SH-SY5Y (cell line): ENCODE data around the gene SIX2.

Source experiments
- GATA2 ChIP-seq: IDR thresholded peaks from 2 replicates; pipeline ENCODE4 v1.6.1; 2011; ENCODE audit warnings: mild to moderate bottlenecking, low read depth, low read length
- GATA3 ChIP-seq: IDR thresholded peaks from 2 replicates; pipeline ENCODE4 v1.6.1; 2011; ENCODE audit warnings: low read depth, mild to moderate bottlenecking, low read length, moderate library complexity

Gene SIX2

GRCh38 chr2:45009928-45010701 is 863 bp upstream of the SIX2 start:
- TF ChIP-seq GATA2 (no peak), GATA3 (no peak)

GRCh38 chr2:45008296-45009129 is 739 bp downstream of the SIX2 start:
- TF ChIP-seq GATA2, result no peak
- TF ChIP-seq GATA3, result no peak

GRCh38 chr2:45007961-45008295 is 1.3 kb downstream of the SIX2 start:
- no peak for TF ChIP-seq GATA3
- TF ChIP-seq GATA2, result no peak

DNA sequence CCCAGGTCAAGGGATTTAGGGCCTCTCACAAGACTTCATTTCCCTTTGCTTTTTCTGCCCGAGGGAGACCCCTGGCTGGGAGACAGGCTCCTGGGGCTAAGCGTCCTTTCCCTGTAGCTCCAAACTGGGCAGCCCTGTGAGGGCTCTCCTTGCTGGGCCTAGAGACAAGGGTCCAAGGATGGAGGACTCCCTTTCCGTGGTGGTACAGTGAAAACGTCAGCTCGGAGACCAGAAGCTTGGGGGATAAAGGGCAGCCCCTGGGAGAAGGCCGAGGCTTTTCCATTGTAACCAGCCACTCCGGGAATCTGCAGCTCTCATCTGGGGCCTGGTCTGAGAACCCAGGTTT is 2.3 kb downstream of the SIX2 start:
- no peak for TF ChIP-seq GATA3
- TF ChIP-seq GATA2, result no peak

DNA sequence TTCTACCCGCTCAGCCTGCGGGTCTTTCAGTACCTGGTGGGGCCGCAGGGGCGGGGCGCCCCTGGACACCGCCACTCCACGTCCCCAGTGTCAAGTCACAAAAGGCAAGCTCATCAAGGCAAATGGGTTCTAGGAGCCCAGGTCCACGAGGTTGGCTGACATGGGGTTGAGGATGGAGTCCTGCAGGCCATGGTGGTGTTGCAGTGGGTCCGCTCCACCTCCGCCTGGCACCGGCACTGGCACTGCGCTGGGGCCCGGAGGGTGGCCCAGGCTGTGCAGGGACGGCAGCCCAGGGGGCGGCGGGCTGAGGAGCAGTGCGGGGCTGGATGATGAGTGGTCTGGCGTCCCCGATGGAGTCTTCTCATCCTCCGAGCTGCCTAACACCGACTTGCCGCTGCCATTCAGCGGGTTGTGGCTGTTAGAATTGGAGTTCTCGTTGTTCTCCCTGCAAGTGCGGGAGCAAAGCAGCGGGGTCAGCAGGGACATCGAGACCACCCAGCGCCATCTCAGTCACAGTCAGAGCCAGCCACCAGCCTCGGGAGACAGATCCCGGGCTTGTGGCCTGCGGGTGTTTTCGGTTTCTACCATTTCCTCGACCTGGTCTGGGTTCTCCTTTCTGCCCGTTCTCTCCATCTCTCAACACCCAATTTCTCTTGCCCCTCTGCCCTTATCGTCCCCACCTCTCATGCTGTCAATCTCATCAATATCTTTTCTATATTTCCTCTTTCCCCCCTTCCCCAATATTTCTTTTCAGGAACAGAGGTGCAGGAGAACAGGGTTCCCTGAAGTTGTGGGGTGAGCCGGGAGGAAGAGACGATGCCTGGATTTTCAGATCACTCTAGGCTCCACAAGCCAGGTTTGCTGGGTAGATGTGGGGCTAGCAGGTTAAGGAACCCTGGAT is 3.0 kb downstream of the SIX2 start:
- TF ChIP-seq GATA3, result no peak
- no peak for TF ChIP-seq GATA2

DNA sequence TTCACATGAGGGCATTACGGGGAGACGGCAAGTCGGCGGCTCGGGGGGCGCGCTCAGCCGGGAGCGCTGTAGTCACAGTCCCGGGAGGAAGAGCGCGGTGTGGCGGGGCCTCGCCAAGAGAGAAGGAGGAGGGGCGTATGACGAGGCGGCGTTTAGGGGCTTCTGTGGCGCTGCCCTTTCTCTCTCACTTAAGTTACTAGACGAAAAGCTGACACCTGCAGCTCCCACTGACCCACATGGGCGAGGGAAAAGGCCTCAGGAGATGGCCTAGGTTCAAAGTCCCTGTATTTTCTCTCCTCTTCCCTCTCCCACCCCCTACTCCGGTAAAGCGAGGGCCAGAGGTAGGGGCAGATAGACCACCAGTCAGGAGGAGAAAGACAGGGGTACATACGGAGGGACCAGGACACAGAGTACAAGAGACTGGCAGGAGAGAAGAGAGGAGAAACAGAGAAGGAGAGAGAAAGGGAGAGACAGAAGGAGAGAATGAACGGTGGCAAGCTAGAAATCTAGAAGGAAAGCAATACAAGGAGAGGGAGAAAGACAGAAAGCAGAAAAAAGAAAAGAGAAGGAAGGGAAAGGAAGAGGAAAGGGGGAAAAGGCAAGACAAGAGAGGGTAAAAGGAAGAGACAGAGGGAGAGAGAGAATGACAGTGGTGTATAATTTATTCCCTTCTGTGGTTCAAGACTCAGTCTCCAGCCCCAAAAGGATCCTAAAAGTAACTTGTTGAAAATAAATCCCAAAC is 3.8 kb downstream of the SIX2 start:
- TF ChIP-seq GATA2, result no peak
- TF ChIP-seq GATA3, result no peak

DNA sequence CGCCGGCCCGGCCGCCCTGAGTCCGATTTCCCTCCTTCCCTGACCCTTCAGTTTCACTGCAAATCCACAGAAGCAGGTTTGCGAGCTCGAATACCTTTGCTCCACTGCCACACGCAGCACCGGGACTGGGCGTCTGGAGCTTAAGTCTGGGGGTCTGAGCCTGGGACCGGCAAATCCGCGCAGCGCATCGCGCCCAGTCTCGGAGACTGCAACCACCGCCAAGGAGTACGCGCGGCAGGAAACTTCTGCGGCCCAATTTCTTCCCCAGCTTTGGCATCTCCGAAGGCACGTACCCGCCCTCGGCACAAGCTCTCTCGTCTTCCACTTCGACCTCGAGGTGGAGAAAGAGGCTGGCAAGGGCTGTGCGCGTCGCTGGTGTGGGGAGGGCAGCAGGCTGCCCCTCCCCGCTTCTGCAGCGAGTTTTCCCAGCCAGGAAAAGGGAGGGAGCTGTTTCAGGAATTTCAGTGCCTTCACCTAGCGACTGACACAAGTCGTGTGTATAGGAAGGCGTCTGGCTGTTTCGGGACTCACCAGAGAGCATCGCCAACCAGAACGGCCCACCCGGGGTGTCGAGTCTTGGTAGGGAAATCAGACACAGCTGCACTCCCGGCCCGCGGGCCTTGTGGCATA is 4.6 kb downstream of the SIX2 start:
- TF ChIP-seq GATA3, result no peak
- TF ChIP-seq GATA2, result no peak

- TF ChIP-seq GATA2 (no peak), GATA3 (no peak)
Measured at GRCh38 chr2:45003579-45004551, 5.4 kb downstream of the SIX2 start.

GRCh38 chr2:45002686-45003085 is 6.6 kb downstream of the SIX2 start:
- TF ChIP-seq GATA2 (no peak), GATA3 (no peak)

DNA sequence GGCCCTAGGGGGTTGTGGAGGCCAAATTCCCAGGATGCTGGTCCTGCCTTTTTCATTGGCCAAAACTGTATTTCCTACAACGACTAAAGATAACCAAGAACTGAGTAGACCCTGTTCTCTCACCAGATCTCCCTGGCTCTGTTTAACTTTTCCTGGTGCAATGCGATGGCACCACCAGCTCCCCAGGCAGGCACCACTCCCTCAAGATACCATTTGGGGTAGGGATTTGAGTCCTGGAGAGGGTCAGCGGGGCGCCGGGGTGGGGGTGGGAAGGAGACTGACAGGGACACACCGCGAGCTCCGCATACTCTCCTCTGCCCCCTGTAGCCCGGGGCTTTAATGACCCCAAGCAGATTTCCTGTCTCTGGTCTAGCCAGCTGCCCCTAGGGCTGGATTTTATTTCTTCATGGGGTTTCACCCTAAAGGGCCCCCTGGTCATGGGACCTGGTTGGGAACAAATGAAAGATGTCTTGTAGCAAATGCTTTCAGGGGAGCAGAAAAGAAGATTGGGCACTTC is 7.3 kb downstream of the SIX2 start:
- TF ChIP-seq GATA3 (no peak), GATA2 (no peak)

GRCh38 chr2:45000921-45001868 is 8.1 kb downstream of the SIX2 start:
- TF ChIP-seq GATA2 (no peak), GATA3 (no peak)
